GM18520 (cell line): ENCODE results near the gene USF3.
"Not testable (repeated sequence)": the region's sequence is repeated elsewhere in the genome, so short reads cannot be mapped to it uniquely, and the experiment has no call there.

ENCODE experiments used
- ATAC-seq: cut with Tn5 transposase; IDR thresholded peaks from one replicate; pipeline ENCODE4 v1.9.1; 2021; ENCODE audit not compliant: unreplicated experiment

The USF3 gene

DNA sequence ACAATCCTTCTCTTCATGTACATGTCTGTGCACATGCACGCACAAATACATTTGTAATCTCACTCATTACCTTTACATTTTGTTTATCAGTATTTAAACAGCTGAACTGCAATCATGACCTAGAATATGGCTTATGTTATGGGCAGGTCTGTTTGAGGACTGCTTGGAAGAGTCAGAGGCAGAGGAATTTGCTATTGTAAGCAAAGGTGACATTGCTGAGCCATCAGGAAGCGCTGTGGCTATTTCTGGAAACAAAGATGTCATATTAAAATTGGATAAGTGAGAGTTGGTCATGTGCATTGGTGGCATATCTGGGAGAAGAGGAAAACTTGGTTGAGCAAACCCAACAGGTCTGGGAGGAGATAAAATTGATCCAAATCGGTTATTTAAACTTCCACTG, 41.6 kb downstream of the USF3 start:
- ATAC-seq: no peak

DNA sequence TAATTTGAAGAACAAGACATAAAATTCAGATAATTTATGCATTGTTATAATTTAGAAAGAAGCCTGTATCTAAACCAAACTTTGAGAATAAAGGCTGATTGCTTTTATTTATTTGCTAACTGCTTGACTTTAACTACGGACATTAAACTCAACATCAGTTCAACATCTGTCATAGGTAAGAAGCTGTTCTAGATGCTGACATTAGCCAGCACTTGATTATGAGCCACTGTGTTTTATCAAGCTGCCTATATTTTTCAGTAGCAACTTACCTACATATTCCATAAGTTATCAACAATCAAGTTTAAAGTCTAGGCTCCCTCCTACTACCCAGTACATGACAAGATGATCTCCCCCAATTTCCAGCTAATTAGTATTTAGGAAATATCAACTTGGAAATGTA, 42.1 kb downstream of the USF3 start:
- no peak for ATAC-seq

DNA sequence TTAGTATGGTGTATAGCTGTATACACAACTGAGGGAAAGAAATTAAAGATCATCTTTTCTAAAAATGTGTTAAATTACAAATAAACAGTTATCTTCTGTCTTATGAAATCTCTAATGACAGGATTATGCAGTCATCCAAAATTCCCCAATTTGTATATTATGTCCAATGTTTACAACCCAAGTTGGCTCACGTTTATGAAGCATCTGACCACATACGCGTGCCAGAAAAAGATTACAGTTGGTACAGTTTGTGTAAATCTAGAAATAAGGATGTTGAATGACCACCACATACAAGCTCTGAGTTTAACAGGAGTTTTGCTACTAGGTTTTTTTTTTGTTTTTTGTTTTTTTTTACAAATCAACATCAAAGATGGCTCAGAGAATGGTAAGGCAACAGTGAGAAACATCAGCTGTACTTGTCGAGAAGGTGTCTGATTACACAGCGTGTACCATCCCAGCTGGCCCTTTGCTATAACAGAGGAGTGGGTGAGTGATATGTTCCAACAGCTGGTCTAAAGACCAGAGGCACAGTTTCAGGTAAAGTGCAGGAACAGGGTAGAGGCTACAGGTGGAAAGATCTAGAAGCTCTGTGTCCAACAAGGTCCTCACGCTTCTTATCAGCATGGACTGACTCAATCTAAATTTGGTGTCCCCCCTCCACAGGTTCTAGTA, 47.1 kb downstream of the USF3 start:
- ATAC-seq: no peak

DNA sequence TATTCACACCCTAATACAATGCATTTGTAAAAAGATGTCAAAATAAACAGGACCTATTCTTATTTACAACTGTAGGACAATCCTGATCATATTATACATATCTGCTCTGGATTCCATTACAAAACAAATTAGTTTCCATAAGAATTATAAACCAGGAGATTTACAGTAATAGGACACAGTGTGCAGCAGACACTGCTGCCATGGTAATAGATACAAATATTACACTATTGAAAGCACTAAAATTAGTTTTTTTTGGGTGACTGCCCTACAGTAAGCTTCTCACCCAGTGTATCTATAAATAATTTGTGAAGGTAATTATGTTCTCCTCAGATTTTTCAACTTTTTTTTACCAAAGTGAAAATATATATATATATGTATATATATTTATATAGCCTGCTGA, 47.9 kb downstream of the USF3 start:
- ATAC-seq: no peak

DNA sequence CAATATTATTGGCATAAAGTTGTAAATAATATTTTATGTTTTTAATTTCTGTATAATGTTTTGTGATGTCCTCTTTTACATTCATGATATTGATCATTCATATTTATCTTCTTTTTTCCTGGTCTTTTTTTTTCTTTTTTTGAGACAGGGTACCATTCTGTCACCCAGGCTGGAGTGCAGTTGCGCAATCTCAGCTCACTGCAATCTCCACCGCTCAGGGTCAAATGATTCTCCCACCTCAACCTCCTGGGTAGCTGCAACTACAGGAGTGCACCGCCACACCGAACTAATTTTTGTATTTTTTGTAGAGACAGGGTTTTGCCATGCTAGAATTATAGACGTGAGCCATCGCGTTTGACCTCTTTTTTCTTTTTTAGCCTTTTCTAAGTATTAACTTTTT, 52.9 kb downstream of the USF3 start:
- no peak for ATAC-seq

DNA sequence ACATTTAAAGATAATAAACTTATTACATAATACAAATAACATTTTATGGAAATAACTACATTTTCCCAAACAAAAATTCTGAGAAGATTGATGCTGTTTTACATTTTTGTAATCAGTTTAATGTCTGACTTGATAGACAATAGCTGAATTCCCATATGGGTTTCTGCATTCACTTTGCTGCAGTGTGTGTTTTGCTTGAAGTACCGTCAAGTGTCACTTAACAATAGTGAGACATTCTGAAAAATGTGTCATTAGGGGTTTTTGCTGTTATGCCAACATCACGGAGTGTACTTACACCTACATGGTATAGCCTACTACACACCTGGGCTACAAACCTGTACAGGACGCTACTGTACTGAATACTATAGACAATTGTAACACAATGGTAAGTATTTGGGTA, 57.5 kb downstream of the USF3 start:
- no peak for ATAC-seq

DNA sequence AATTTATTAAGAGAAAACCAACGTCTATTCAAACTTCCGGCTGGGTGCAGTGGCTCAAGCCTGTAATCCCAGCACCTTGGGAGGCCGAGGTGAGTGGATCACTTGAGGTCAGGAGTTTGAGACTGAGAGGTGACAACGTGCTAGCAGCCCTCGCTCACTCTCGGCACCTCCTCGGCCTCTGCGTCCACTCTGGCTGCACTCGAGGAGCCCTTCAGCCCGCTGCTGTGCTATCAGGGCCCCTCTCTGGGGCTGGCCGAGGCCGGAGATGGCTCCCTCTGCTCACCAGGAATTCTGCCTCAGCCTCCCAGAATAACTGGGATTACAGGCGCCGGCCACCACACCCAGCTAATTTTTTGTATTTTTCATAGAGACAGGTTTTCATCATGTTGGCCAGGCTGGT, 58.7 kb downstream of the USF3 start:
- no peak for ATAC-seq

DNA sequence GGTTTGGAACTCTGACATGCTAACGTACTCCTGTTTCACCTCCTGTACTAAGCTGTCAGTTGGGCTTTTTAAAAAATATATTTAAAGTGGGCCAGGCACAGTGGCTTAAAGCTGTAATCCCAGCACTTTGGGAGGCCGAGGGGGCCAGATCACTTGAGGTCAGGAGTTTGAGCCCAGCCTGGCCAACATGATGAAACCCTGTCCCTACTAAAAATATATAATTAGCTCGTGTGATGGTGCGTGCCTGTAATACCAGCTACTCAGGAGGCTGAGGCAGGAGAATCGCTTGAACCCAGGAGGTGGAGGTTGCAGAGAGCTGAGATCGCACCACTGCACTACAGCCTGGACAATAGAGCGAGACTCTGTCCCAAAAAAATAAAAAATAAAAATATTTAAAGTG, 60.4 kb downstream of the USF3 start:
- ATAC-seq: not testable (repeated sequence)

DNA sequence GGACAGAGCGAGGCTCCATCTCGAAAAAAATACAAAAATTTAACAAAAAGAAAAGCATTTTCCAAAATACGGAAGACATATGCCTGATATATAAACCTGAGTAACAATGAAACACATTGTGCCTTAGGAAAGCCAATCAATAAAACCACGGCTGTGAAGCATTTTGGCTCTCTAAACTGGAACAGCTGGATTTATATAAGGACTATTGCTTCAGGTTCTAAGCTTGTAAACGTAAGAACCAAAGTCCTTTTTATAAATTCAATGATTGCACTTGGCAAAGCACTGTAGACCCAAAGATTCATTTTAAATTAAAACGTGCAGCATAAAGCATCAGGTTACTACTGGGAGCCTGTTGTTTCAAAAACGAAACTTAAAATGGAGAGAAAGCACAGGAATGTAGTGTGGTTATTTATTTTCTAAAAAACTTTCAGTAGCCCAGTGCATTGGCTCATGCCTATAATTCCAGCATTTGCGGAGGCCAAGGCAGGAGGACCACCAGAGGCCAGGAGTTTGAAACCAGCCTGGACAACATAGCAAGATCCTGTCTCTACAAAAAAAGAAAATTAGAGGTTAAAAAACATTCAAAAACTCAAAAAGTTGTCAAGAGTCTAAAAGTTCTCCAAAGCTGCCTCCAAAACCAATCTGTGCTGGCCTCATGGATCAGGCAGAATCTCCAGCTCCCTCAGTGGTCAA, 61.5 kb downstream of the USF3 start:
- no peak for ATAC-seq

DNA sequence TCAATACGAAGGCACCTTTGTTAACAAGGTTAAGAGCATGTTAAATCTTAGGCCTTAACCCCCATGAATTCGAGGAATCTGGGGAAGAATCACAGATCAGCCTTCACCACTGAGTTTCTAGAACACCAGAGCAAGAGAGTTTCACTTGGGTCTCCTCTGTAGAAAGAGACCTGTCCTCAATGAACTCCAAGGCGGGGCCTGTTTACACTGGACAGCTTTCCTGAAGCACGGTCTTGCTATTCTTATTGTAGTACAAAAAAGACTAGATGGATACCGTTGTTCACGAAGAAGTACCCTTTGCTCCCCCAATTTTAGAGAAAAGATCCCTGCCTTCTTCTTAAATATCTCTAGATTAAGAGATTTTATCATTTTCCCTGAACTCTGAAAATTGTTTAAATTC, 64.9 kb downstream of the USF3 start:
- no peak for ATAC-seq

DNA sequence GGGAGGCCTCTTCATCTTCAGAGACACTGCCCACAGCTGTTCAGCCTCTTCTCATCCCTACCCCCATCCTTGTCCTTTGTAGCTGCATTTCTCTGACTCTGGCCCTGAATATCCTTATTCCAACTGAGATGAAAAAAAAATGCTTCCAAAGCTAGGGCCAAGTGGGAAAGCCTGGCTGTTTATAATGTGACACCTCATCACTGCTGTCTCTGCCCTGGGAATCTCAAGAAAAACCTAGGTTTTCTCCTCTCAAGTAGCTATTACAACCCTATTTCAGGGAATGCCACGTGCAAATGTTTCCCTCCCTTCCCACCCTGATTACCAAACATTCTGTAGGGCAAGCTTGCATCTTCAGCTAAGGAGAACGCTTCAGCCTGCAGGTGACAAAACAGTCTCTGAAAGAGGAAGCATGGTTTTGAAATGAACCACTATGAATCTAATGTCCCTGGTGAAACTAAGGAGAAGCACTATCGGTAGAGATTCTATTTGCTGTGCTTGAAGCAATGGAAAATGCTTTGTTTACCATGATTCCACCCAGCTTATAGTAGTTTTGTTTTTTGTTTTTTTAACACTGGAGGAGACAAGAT, 65.4 kb downstream of the USF3 start:
- no peak for ATAC-seq

DNA sequence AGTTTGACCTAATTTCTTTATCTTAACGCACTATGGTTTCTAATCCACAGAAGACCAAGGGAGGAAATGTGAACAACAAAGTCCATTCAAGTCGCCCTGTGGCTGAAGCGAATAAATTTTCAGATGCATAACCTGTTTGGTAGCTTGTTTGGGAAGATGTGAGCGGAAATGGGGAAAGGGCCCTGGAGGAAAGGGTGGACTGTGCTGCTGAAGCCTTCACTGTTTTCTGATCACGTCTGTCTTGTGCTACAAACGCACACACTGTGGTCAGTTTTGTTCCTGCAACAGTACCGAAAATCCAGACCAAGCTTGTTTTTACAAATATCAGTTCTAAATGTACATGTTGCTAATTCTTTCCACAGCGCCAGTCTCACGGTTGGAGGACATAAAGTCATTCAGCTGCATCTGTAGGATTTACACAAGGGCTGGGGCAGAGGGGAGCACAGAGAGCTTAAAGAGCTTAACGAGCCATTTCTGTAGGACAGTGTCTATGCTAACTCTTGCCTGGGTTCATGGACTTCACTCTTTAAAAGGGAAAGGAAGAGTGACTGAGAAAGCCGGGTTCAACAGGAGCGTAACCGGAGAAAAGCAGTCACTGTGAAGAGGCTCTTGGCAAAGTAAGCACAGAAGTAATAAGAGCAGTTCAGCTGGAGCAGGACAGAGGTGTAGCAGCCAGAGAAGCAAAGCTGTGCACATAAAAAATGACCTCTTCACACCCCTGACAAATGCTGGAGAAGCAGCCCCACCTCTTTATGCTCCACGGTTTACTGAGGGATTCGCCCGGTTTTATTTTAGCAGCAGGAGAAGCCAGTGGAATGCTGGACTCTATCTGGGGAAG, 66.6 kb downstream of the USF3 start:
- no peak for ATAC-seq

DNA sequence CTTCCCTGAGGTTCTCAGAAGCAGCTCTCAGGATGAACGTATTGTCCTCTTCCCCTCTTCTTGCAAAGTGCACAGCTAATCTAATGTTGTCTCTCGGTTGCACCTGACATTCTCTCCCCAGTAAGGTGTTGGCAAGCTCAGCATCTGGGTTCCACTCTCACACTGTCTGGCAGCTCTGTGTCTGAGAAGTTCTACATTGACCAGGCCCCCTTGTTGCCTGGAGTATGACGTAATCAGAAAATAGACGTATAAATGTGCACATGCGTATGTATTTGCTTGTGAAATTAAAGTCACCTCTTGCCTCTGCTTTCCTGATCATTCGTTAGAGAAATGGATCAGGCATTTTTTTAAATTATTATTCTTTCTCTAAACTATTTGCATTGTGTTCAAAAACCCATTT, 67.7 kb downstream of the USF3 start:
- ATAC-seq: no peak

DNA sequence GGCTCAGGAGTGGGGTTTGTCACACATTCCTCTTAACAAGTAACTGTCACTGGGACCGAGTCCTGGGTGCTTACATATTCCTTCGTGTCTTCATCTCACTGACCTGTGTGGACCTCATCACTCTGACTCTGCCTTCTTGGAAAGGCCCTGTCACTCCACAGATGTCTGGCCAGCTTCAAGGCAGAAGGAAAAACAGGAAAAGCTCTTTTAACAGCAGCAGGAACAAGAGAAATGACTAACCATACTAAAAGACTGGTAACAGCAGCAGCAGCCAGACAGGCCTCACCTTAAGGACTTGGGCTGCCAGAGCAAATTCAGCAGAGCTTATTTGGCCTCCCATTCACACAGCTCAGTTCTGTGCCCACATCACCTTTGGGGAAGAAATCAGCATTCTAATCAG, 68.1 kb downstream of the USF3 start:
- ATAC-seq: no peak

DNA sequence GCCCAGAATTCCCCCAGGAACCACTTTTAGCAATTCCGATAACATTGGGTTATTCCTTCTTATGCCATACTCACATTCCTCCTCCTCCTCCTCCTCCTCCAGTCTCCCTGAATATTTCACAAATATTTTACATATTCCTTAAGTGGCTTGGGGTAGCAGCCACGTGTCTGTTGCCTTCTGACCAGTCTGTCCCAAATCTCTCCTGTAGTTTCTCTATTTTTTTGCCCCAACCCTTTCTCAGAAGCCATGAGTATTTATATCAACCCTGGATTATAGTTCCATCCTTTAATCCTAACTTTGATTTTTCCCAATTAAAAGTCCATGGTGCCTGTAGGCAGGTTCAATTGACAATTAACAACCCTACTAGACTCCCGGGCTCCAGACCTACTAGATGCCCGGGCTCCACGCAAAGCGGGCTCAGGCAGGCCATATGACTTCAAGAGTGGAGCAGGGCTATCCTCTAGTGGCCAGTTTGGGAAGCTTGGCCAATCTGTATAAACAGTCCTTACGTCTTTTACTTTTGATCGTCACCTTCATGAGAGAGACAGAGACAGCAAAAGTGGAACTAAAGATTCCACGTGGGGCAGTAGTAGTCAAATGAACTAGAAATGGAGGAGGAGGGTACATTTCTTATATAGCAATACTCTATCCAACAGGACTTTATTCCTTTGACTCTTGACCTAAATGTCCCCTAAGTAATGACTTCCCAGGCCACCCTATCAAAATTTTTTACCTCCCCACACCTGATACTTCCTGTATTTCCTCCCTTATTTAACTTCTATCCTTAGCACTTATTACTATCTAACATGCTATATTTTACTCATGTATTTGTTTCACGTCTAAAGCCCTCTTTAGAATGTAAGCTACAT, 69.7 kb downstream of the USF3 start:
- no peak for ATAC-seq

DNA sequence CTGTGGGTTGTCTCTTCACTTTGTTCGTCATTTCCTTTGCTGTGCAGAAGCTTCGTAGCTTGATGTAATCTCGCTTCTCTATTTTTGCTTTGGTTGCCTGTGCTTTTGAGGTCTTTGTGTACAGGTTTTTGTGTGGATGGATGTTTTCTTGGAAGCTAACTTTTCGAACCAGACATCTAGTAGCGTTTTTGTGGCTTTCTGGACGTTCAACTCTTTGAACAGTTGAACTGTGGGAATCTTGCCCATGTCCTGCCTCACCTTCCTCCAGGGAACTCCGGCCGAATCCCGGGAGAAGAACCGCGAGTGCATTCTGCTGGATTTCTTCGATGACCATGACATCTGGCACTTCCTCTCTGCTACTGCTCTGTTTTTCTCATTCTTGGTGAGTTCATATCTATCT, 70.6 kb downstream of the USF3 start:
- ATAC-seq: no peak

DNA sequence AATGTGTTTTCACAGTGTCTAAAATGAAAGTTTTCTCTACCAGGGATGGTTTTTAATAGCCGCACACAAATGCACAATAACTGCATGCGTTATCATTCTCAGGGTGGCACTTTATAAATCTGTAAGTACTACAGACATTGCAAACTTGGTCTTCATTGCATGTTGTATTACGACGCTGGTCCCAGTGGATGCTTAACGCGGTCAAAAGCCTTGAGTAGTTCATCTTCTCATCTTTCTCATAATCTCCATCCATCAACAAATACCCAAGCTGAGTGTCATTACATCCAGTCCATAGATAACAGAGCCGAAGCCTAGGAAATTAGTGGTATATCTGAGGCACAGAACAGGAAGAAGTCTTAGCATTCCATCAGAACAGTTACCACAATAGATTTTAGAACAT, 72.6 kb downstream of the USF3 start:
- ATAC-seq: no peak

DNA sequence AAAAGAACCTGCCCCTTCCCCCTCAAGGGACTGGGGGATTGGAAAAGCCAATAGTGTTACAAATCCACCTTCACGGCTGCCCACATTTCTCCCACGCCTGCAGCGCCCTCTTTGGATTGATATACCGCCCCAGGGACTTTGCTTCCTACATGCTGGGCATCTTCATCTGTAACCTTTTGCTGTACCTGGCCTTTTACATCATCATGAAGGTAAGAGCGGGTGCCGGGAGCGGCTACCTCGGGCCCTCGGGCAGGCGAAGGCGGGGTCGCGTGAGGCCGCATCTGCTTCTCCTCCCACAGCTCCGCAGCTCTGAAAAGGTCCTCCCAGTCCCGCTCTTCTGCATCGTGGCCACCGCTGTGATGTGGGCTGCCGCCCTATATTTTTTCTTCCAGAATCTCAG, 73.1 kb downstream of the USF3 start:
- no peak for ATAC-seq

DNA sequence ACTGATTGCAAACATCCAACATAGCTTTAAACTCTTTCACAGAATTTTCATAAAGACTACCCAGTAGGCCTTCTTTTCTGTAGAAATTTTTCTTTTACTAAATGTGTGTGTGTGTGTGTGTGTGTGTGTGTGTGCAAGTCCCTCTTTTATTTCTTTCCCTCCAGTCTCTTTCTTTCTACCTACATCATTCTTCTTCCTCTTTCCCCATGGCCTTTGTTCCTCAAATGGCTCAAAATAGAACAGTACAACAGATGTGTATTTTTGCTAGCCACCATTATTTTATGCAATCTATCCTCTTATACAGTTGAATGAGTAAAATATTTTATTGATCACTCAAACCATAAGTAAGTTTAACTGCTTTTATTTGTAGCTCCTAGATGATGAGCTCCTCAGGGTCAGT, 76.4 kb downstream of the USF3 start:
- ATAC-seq: no peak

DNA sequence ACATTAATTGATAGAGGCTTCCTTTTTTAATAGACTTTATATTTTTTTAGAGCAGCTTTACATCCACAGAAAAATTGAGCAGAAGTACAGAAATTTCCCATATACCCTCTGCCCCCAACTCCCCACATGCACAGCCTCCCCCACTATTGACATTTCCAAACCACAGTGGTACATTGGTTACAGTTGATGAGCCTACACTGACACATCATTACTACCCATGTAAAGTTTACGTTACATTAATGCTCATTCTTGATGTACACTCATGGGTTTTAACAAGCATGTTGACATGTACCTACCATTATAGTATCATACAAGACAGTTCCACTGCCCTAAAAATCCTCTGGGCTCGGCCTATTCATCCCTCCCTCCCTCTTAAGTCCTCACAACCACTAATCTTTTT, 78.7 kb downstream of the USF3 start:
- no peak for ATAC-seq

DNA sequence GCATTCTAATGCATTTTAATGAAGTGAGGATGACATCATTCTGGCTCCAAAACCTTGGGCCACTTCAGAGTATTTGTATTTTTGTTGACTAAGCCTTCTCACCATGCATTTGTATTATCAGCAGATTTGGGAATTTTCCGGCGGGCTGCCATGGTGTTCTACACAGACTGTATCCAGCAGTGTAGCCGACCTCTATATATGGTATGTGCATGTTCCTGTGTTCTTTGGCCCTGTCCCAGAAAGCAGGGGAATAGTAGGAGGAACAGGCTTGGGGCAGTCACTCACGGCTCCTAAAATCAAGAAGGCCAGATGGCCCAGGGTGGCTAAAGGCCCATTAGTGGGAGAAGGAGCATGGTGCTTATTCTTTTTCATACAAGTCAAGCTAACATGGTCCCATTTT, 80.5 kb downstream of the USF3 start:
- ATAC-seq: no peak
